ENCODE results near the gene DENND4A. TPM values are rescaled to one million over a fixed set of nuclear protein-coding genes. Genes with fewer than 3 reads are reported as not detected.
"Not testable (repeated sequence)": the region's sequence is repeated elsewhere in the genome, so short reads cannot be mapped to it uniquely, and the experiment has no call there.

Gene DENND4A
- total RNA-seq, 1 donor from 2014 or later = 24.1 TPM

GRCh38 chr15:65759441-65759840 is 32.7 kb downstream of the DENND4A start:
- no peak for DNase-seq (ENCODE audit: low spot score)

- DNase-seq (ENCODE audit: low spot score) = no peak
These were observed 33.9 kb downstream of the DENND4A start for GRCh38 chr15:65758242-65758641.

- peak; percentile 18 for DNase-seq (ENCODE audit: low spot score)
These were observed 34.8 kb downstream of the DENND4A start for GRCh38 chr15:65757256-65757655.

- DNase-seq (ENCODE audit: low spot score) = no peak
These were observed 39.9 kb downstream of the DENND4A start for GRCh38 chr15:65752151-65752700.

DNA sequence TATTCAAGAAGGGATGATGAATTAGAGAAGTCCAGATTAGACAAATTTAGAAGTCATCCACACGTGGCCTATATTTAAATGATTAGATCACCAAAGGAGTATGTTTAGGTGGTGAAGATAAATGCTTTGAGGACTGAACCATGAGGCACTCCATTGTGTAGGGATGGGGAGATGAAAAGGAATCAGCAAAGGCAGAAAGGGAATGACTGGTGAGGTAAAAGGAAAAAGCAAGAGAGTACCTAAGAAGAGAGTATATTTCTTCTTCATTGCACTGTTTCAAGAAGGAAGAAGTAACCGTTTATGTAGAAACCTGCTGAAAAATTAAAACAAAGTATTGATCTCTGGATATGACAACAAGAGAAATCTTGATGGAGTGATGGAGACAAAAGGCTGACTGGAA is 40.7 kb downstream of the DENND4A start:
- DNase-seq (ENCODE audit: low spot score) = no peak

DNA sequence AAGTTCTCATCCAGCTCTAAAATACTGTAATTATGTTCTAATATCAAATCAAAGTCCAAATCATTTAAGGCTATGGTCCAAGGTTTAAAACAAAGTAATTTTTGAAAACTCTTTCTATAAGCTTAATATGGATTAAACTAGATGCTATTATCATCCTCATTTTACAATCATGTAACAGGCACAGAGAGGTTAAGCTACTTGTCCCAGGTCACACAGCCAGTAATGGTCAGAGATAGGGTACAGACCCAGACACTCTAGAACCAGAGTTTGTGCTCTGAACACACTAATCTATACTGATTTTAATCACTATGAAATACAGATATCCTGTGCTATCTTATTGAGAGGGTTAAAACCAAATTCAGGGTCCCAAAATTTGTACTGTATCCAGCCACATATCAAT is 44.8 kb downstream of the DENND4A start:
- DNase-seq (ENCODE audit: low spot score) = no peak

GRCh38 chr15:65743637-65744252 is 48.3 kb downstream of the DENND4A start:
- peak; percentile 15 for DNase-seq (ENCODE audit: low spot score)

DNA sequence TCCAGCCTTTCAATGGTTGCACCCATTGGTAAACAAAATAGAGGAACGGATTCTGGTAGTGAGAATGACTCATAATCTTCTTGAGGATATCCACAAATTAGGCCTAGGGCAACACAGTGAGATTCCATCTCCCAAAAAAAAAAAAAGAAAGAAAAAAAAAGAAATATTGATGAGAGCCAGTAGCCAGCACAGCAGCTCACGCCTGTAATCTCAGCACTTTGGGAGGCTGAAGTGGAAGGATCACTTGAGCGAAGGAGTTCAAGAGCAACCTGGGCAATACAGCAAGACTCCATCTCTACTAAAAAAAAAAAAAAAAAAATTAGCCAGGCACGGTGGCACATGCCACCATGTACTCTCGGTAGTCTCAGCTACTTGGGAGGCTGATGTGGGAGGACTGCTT is 51.9 kb downstream of the DENND4A start:
- DNase-seq (ENCODE audit: low spot score) = no peak

GRCh38 chr15:65738649-65739048 is 53.4 kb downstream of the DENND4A start:
- no peak for DNase-seq (ENCODE audit: low spot score)

DNA sequence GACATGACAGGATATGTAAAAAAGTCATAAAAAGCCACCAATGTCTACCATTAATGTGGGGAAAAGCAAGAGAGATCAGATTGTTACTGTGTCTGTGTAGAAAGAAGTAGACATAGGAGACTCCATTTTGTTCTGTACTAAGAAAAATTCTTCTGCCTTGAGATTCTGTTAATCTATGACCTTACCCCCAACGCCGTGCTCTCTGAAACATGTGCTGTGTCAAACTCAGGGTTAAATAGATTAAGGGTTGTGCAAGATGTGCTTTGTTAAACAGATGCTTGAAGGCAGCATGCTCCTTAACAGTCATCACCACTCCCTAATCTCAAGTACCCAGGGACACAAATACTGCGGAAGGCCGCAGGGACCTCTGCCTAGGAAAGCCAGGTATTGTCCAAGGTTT is 58.5 kb downstream of the DENND4A start:
- DNase-seq (ENCODE audit: low spot score) = not testable (repeated sequence)

- no peak for DNase-seq (ENCODE audit: low spot score)
These were observed 59.4 kb downstream of the DENND4A start for GRCh38 chr15:65732698-65733097.

DNA sequence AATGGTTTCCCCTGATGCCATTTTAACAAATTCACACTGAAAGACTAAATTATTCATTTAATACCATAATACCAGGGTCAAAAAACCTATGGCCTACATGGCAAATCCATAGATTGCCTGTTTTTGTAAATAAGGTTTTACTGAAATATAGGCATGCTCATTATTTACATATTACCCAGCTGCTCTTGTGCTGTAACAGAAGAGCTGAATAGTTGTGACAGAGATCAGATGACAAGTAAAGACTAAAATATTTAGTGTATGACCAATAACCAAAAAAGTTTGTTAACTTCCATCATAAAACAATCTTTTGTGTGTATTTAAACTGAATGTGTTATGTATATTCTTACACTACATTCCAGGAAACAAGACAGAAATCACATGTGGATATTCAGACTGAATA is 60.2 kb downstream of the DENND4A start:
- no peak for DNase-seq (ENCODE audit: low spot score)

DNA sequence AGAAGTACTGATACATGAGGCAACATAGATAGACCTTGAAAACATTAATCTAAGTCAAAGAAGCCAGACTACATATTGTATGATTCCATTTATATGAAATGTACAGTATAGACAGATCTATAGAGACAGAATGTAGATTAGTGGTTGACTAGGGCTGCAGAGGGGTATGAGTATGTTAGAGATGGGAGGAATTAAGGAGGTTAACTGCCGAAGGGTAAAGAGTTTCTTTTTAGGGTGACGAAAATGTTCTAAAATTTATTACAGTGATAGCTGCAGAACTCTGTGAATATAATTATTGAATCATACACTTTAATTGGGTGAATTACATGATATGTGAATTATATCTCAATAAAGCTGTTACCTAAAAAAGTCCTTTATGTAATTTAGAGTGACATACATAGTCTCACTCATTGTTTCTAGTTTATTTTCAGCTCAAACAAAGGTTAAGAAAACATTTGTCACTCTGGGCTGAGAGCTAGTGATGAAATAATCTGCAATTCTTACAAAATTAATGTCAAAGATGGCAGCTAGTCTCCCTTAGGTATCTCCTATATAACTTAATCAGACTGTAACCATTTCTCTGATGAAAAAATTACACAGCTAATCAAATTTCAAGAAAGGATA is 61.4 kb downstream of the DENND4A start:
- DNase-seq (ENCODE audit: low spot score) = no peak

GRCh38 chr15:65724464-65725215 is 67.5 kb downstream of the DENND4A start:
- no peak for DNase-seq (ENCODE audit: low spot score)

- no peak for DNase-seq (ENCODE audit: low spot score)
These were observed 68.2 kb downstream of the DENND4A start for GRCh38 chr15:65723876-65724275.

DNA sequence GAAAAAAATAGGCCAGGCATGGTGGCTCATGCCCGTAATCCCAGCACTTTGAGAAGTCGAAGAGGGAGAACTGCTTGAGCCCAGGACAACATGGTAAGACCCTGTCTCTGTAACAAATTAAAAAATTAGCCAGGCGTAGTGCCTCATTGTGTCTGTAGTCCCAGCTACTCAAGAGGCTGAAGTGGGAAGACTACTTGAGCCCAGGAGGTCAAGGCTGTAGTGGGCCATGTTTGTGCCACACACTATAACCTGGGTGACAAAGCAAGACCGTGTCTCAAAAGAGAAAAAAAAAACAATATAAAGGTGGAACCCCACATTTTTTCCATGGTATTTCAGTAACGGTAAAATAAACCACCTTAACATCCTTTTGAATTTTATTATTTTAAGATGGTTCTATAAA is 69.9 kb downstream of the DENND4A start:
- DNase-seq (ENCODE audit: low spot score) = no peak

- DNase-seq (ENCODE audit: low spot score) = no peak
These were observed 79.7 kb downstream of the DENND4A start for GRCh38 chr15:65712415-65712814.

DNA sequence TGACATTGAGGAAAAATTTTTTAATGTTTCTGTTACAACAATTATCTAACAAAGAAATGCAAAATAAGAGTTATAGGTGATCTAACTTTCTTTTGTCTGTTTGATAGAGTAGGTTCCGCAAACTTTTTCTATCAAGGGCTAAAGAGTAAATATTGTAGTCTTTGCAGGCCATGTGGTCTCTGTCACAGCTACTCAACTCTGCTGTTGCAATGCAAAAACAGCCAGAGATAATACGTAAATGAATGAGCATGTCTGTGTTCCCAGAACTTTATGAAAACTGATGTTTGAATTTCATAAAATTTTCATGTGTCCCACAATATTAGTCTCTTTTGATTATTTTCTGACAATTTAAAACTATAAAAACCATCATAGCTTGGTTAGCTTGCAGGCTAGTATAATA is 97.0 kb downstream of the DENND4A start:
- DNase-seq (ENCODE audit: low spot score) = peak; percentile 69

DNA sequence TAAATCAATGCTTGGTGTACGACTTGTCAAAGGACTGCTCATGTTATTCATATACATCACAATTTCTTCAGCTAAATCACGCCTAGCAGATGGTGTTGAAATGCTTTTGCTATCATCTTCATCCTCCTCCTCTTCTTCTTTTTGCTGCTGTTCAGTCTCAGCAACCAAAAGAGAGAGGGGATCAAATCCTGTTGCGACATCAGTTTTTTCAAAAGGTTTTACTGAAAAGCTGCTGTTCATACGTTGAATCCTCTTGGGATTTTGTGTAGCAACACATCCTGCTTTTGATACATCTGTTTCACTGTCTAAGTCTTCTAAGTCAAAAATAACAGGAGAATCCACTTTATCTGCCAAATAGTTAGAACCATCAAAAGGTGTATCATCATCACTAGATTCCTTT is 101.3 kb downstream of the DENND4A start:
- DNase-seq (ENCODE audit: low spot score) = peak; percentile 29

GRCh38 chr15:65690173-65690572 is 101.9 kb downstream of the DENND4A start:
- no peak for DNase-seq (ENCODE audit: low spot score)

GRCh38 chr15:65688462-65688861 is 103.6 kb downstream of the DENND4A start:
- DNase-seq (ENCODE audit: low spot score) = no peak

DNA sequence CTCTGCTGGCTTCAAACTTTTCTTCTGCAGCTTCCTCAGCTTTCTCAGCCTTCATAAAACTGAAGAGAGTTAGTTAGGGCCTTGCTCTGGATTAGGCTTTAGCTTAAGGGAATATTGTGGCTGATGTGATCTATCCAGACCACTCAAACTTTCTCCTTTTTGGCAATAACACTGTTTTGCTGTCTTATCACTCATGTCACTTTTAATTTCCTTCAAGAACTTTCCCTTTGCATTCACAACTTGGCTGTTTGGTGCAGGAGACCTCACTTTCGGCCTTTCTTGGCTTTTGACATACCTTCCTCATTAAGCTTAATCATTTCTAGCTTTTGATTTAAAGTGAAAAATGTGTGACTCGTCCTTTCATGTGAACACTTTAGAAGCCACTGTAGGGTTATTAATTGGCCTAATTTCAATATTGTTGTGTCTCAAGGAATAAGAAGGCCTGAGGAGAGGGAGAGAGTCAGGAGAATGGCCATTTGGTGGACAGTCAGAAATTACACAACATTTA is 109.6 kb downstream of the DENND4A start:
- DNase-seq (ENCODE audit: low spot score) = no peak
